ENCODE measurements around the gene IL22. TPM values are rescaled to one million over a fixed set of nuclear protein-coding genes. Genes with fewer than 3 reads are reported as not detected.

The IL22 gene
- total RNA-seq, 1 donor from 2014 or later: not detected

- Histone ChIP-seq H3K4me1 (no peaks in the 10 kb centered on the region), H3K36me3 (no peaks in the 10 kb centered on the region), H3K27me3 (no peaks in the 10 kb centered on the region), H3K27ac (no peak overlapping the region), H3K9me3 (no peaks in the 10 kb centered on the region), H3K4me3 (no peak overlapping the region)
- ATAC-seq (no peak), DNase-seq (no peak)
- no peak for TF ChIP-seq CTCF (IDR thresholded peaks at IDR 0.05)
- intact Hi-C loops (cut with DNase I): no loop called here
Observed at GRCh38 chr12:68271346-68271745, 17.9 kb upstream of the IL22 start.

- ATAC-seq (no peak), DNase-seq (no peak)
- Histone ChIP-seq H3K27ac (no peak overlapping the region), H3K27me3 (no peaks in the 10 kb centered on the region), H3K4me1 (no peaks in the 10 kb centered on the region), H3K36me3 (no peaks in the 10 kb centered on the region), H3K4me3 (no peak overlapping the region), H3K9me3 (no peaks in the 10 kb centered on the region)
- TF ChIP-seq CTCF (IDR thresholded peaks at IDR 0.05): no peak
- intact Hi-C loops (cut with DNase I): no loop called here
Observed at GRCh38 chr12:68270358-68270757, 17.0 kb upstream of the IL22 start.

- DNase-seq: no peak
- Histone ChIP-seq H3K4me3 (no peak overlapping the region), H3K27ac (no peak overlapping the region), H3K36me3 (no peaks in the 10 kb centered on the region), H3K27me3 (no peaks in the 10 kb centered on the region), H3K4me1 (no peaks in the 10 kb centered on the region), H3K9me3 (no peaks in the 10 kb centered on the region)
- intact Hi-C loops (cut with DNase I): no loop called here
- TF ChIP-seq CTCF (IDR thresholded peaks at IDR 0.05): no peak
- no peak for ATAC-seq
Observed at GRCh38 chr12:68269779-68270178, 16.4 kb upstream of the IL22 start.

- no peaks in the 10 kb centered on the region for H3K9me3 ChIP-seq
- DNase-seq (no peak), ATAC-seq (no peak)
- H3K27me3 ChIP-seq: no peaks in the 10 kb centered on the region
- H3K27ac ChIP-seq: no peak overlapping the region
- intact Hi-C loops (cut with DNase I): no loop called here
- H3K4me1 ChIP-seq: no peaks in the 10 kb centered on the region
- H3K4me3 ChIP-seq: no peak overlapping the region
- no peak for TF ChIP-seq CTCF (IDR thresholded peaks at IDR 0.05)
- no peaks in the 10 kb centered on the region for H3K36me3 ChIP-seq
Observed at GRCh38 chr12:68268967-68269366, 15.6 kb upstream of the IL22 start.

GRCh38 chr12:68267892-68268396, 14.5 kb upstream of the IL22 start:
- Histone ChIP-seq H3K9me3 (no peaks in the 10 kb centered on the region), H3K27me3 (no peaks in the 10 kb centered on the region), H3K36me3 (no peaks in the 10 kb centered on the region), H3K4me3 (no peak overlapping the region), H3K27ac (no peak overlapping the region), H3K4me1 (no peaks in the 10 kb centered on the region)
- TF ChIP-seq CTCF (IDR thresholded peaks at IDR 0.05): no peak
- no peak for DNase-seq
- intact Hi-C loops (cut with DNase I): no loop called here
- no peak for ATAC-seq

GRCh38 chr12:68264857-68265256, 11.5 kb upstream of the IL22 start:
- DNase-seq: no peak
- no peak overlapping the region for H3K27ac ChIP-seq
- intact Hi-C loops (cut with DNase I): no loop called here
- no peaks in the 10 kb centered on the region for H3K36me3 ChIP-seq
- no peak for TF ChIP-seq CTCF (IDR thresholded peaks at IDR 0.05)
- no peaks in the 10 kb centered on the region for H3K4me1 ChIP-seq
- no peaks in the 10 kb centered on the region for H3K9me3 ChIP-seq
- H3K27me3 ChIP-seq: peaks cover 3% of the 10 kb centered on the region
- H3K4me3 ChIP-seq: no peak overlapping the region
- no peak for ATAC-seq

All from upper lobe of right lung (tissue), 1 donor.